Ishikawa (cell line): Measurements from ENCODE around the gene DDR2.

Experiments
- CEBPB ChIP-seq: IDR thresholded peaks from 2 replicates; pipeline ENCODE4 v1.6.1; 2012
- CREB1 ChIP-seq: IDR thresholded peaks from 2 replicates; pipeline ENCODE4 v1.6.1; 2012; ENCODE audit warnings: low read depth
- EGR1 ChIP-seq: IDR thresholded peaks from 2 replicates; pipeline ENCODE4 v1.6.1; 2012
- EP300 ChIP-seq: IDR thresholded peaks from 2 replicates; pipeline ENCODE4 v1.6.1; 2012; ENCODE audit warnings: borderline replicate concordance
- FOXM1 ChIP-seq: IDR thresholded peaks from 2 replicates; pipeline ENCODE4 v1.6.1; 2012; ENCODE audit warnings: low read depth, borderline replicate concordance
- MAX ChIP-seq: IDR thresholded peaks from 2 replicates; pipeline ENCODE4 v1.6.1; 2012
- NFIC ChIP-seq: IDR thresholded peaks from 2 replicates; pipeline ENCODE4 v1.6.1; 2012
- RAD21 ChIP-seq: IDR thresholded peaks from 2 replicates; pipeline ENCODE4 v1.6.1; 2012; ENCODE audit warnings: low read depth
- REST ChIP-seq: IDR thresholded peaks from 2 replicates; pipeline ENCODE4 v1.6.1; 2012; ENCODE audit warnings: low read depth, mild to moderate bottlenecking
- TAF1 ChIP-seq: IDR thresholded peaks from 2 replicates; pipeline ENCODE4 v1.6.1; 2012; ENCODE audit warnings: low read depth, mild to moderate bottlenecking
- TCF12 ChIP-seq: IDR thresholded peaks from 2 replicates; pipeline ENCODE4 v1.6.1; 2012; ENCODE audit warnings: low read depth
- TEAD4 ChIP-seq: IDR thresholded peaks from 2 replicates; pipeline ENCODE4 v1.6.1; 2012
- USF1 ChIP-seq: IDR thresholded peaks from 2 replicates; pipeline ENCODE4 v1.6.1; 2012
- YY1 ChIP-seq: IDR thresholded peaks from 2 replicates; pipeline ENCODE4 v1.6.1; 2012; ENCODE audit warnings: low read depth
- ZBTB7A ChIP-seq: IDR thresholded peaks from 2 replicates; pipeline ENCODE4 v1.6.1; 2012; ENCODE audit warnings: low read depth

The DDR2 gene

GRCh38 chr1:162616848-162617247 is 15.4 kb upstream of the DDR2 start:
- no peak for TF ChIP-seq YY1
- no peak for TF ChIP-seq TCF12
- no peak for TF ChIP-seq RAD21
- TF ChIP-seq ZBTB7A: no peak
- TF ChIP-seq TAF1: no peak
- no peak for TF ChIP-seq CREB1
- no peak for TF ChIP-seq TEAD4
- TF ChIP-seq EGR1: no peak

- TF ChIP-seq CEBPB (no peak), REST (no peak), YY1 (no peak), NFIC (no peak)
Observed at GRCh38 chr1:162617513-162617912, 14.8 kb upstream of the DDR2 start.

- TF ChIP-seq TCF12 (no peak), YY1 (no peak), EP300 (no peak), EGR1 (no peak), RAD21 (no peak), ZBTB7A (no peak), FOXM1 (no peak), CREB1 (no peak), CEBPB (no peak), TEAD4 (no peak), REST (no peak)
Observed at GRCh38 chr1:162619076-162619475, 13.2 kb upstream of the DDR2 start.

- TF ChIP-seq YY1: no peak
- TF ChIP-seq TEAD4: no peak
- no peak for TF ChIP-seq REST
- TF ChIP-seq FOXM1: no peak
- TF ChIP-seq CEBPB: no peak
- TF ChIP-seq TAF1: no peak
- no peak for TF ChIP-seq RAD21
- TF ChIP-seq EGR1: no peak
- TF ChIP-seq TCF12: no peak
- no peak for TF ChIP-seq ZBTB7A
Observed at GRCh38 chr1:162621256-162621655, 11.0 kb upstream of the DDR2 start.

- TF ChIP-seq MAX: no peak
- TF ChIP-seq NFIC: no peak
- TF ChIP-seq TAF1: no peak
- TF ChIP-seq ZBTB7A: no peak
- TF ChIP-seq CREB1: no peak
- TF ChIP-seq FOXM1: no peak
- no peak for TF ChIP-seq USF1
Observed at GRCh38 chr1:162625679-162626078, 6.6 kb upstream of the DDR2 start.

- TF ChIP-seq CEBPB: no peak
- TF ChIP-seq REST: no peak
- TF ChIP-seq FOXM1: no peak
- TF ChIP-seq MAX: no peak
- TF ChIP-seq ZBTB7A: no peak
- TF ChIP-seq USF1: no peak
- TF ChIP-seq EP300: no peak
- TF ChIP-seq YY1: no peak
- TF ChIP-seq TCF12: no peak
- TF ChIP-seq RAD21: no peak
- TF ChIP-seq CREB1: no peak
- TF ChIP-seq NFIC: no peak
- TF ChIP-seq EGR1: no peak
- TF ChIP-seq TEAD4: no peak
- TF ChIP-seq TAF1: no peak
Observed at GRCh38 chr1:162626094-162626493, 6.2 kb upstream of the DDR2 start.
